GM21717 (cell line): Measurements from ENCODE around the gene CCDC47.

ENCODE experiments used
- ATAC-seq: cut with Tn5 transposase; IDR thresholded peaks from one replicate; pipeline ENCODE4 v1.9.1; 2021; ENCODE audit warnings: mild to moderate bottlenecking, moderate library complexity; ENCODE audit not compliant: unreplicated experiment

CCDC47 gene

DNA sequence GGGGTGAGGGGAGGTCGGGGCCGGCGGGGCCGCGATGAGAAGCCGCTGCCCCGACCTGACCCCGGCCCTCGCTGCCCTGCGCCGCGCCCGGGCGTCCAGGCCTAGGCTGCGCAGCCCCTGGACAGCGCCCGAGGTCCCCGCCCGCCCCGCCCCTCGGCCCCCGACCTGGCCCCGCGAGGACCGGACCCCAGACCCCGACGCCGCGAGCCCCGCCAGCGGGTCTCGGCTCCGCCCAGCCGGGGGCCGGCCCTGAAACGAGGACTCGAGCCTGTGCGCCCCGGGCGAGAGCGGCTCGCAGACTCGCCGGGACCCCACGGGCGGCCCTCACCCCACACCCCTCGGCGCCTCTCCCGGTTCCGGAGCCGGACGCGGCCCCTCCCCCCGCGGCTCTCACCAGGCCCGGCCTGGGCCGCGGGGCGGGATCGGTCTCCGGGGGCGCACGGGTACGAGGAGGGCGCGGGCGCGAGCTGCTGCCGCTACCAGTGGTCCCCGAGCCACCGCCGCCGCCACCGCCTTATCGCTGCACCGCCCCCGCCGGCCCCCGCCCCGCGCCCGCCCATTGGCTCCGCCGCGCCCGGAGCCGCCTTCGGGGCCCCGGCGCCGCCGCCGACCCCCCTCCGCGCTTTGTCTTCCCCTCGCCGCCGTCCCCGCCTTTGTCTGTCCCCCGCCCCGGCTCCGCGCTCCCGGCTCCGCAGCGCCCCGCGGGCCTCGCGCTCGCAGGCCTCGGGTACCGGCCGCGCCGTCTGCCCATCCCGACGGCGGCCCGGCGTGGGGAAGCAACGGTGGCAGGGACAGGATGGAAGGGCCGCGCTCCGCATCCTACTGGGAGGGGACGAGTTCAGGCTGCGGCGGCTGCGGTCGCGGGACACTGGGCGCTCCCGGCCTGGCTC, 73.5 kb downstream of the CCDC47 start, which contains the start of gene LIMD2:
LIMD2 (minus strand) TSS at position 488 of the 890 bp plus-strand sequence. CDS start 827 bp downstream, outside the sequence.
- ATAC-seq = no peak

GRCh38 chr17:63698886-63699637, 74.3 kb downstream of the CCDC47 start:
- ATAC-seq = no peak

GRCh38 chr17:63698381-63698885, 75.0 kb downstream of the CCDC47 start:
- no peak for ATAC-seq

- peak; percentile 34 for ATAC-seq
Measured at GRCh38 chr17:63697341-63698286, 75.8 kb downstream of the CCDC47 start.

- ATAC-seq = no peak
Measured at GRCh38 chr17:63696381-63696961, 76.9 kb downstream of the CCDC47 start.

- ATAC-seq = no peak
Measured at GRCh38 chr17:63695889-63696288, 77.5 kb downstream of the CCDC47 start.
